ENCODE measurements around the gene GFM1.

DNA sequence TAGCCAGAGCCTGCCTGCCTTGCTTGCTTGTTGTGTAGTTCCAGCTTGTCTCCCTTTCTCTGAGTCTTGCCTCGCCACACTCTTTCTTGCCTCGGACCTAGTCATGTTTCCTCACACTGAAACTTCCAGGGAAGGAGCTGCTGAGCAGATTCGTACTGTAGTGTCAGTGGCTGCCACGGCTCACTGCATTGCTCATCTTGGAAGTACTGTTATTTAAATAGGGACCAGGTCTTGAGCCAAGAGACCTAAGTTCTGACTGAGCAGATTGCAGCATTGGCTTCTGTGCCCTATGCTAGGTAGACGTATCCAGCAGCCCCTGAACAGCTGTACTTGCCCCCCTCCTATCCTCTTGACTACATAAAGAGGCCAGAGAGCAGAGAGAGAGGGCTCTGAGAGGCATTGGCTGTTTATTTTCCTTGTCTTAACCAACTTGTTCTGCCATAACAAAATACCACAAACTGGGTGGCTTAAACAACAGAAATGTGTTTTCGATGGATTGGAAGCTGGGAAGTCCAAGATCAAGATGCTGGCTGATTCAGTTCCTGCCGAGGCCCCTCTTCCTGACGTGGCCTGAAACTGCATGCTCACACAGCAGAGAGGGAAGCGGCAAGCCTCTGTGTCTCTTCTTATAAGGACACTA, 93.8 kb downstream of the GFM1 start:
- TF ChIP-seq, protein P1, sequence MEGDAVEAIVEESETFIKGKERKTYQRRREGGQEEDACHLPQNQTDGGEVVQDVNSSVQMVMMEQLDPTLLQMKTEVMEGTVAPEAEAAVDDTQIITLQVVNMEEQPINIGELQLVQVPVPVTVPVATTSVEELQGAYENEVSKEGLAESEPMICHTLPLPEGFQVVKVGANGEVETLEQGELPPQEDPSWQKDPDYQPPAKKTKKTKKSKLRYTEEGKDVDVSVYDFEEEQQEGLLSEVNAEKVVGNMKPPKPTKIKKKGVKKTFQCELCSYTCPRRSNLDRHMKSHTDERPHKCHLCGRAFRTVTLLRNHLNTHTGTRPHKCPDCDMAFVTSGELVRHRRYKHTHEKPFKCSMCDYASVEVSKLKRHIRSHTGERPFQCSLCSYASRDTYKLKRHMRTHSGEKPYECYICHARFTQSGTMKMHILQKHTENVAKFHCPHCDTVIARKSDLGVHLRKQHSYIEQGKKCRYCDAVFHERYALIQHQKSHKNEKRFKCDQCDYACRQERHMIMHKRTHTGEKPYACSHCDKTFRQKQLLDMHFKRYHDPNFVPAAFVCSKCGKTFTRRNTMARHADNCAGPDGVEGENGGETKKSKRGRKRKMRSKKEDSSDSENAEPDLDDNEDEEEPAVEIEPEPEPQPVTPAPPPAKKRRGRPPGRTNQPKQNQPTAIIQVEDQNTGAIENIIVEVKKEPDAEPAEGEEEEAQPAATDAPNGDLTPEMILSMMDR (IDR thresholded peaks at IDR 0.05; ENCODE audit: insufficient read depth, low read length) = no peak
- TF ChIP-seq SPI1 (IDR thresholded peaks at IDR 0.05; ENCODE audit: borderline replicate concordance, low read depth) (no peak), POLR2AphosphoS5 (IDR thresholded peaks at IDR 0.05; ENCODE audit: low read depth) (no peak), GABPA (IDR thresholded peaks at IDR 0.05; ENCODE audit: low read depth) (no peak)
- TF ChIP-seq, protein P2, sequence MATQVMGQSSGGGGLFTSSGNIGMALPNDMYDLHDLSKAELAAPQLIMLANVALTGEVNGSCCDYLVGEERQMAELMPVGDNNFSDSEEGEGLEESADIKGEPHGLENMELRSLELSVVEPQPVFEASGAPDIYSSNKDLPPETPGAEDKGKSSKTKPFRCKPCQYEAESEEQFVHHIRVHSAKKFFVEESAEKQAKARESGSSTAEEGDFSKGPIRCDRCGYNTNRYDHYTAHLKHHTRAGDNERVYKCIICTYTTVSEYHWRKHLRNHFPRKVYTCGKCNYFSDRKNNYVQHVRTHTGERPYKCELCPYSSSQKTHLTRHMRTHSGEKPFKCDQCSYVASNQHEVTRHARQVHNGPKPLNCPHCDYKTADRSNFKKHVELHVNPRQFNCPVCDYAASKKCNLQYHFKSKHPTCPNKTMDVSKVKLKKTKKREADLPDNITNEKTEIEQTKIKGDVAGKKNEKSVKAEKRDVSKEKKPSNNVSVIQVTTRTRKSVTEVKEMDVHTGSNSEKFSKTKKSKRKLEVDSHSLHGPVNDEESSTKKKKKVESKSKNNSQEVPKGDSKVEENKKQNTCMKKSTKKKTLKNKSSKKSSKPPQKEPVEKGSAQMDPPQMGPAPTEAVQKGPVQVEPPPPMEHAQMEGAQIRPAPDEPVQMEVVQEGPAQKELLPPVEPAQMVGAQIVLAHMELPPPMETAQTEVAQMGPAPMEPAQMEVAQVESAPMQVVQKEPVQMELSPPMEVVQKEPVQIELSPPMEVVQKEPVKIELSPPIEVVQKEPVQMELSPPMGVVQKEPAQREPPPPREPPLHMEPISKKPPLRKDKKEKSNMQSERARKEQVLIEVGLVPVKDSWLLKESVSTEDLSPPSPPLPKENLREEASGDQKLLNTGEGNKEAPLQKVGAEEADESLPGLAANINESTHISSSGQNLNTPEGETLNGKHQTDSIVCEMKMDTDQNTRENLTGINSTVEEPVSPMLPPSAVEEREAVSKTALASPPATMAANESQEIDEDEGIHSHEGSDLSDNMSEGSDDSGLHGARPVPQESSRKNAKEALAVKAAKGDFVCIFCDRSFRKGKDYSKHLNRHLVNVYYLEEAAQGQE (IDR thresholded peaks at IDR 0.05; ENCODE audit: insufficient replicate concordance, low read depth) = no peak

Data from HL-60 (cell line).